Mammary epithelial cell (primary cell): ENCODE data around the gene EPHB2.

Experiments
- EZH2 ChIP-seq: IDR thresholded peaks from 2 replicates; pipeline ENCODE4 v1.6.1; 2012; ENCODE audit warnings: low read length, inconsistent platforms, borderline replicate concordance
- TF ChIP-seq, protein P1 (sequence below), 2 donors: IDR thresholded peaks in 1 of 2; conservative IDR thresholded peaks in 1 of 2; 2 replicates each; pipeline ENCODE4 v1.5.1; 2011 to 2012; ENCODE audit warnings: inconsistent platforms in 2 of 2, low read length in 2 of 2, mild to moderate bottlenecking in 2 of 2, control low read depth in 1 of 2, low read depth in 1 of 2; ENCODE audit not compliant: insufficient read depth in 1 of 2; ENCODE audit errors: extremely low read depth in 1 of 2

DNA sequence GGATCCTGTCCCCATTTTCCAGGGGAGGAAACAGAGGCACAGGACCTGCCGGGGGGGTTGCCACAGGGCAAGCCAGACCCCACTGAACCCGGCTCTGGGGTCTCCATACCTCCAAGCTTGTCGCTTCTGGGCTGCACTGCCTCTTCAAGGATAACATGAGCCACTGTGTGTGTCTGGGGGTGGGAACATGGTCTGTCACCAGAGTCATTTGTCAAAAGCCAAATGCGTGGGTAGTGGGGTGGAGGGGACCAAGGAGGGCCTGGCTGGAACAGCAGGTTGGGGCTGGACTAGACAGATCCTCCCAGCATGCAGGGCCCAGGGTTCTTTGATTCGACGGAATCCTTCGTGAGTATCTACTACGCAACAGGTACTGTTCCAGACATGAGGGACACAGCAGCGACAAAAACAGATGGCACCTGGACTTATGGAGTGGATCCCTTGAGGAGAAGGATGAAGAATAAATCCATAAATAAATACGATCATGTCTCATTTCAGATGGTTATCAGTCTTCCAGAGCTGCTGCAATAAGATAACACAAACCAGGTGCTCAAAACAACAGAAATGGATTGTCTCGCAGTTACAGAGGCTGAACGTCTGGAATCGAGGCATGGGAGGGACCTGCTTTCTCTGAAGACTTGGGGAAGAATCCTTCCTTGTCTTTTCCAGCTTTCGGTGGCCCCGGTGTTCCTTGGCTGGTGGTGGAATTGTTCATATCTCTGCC is 28.9 kb upstream of the EPHB2 start:
- TF ChIP-seq, protein P1, sequence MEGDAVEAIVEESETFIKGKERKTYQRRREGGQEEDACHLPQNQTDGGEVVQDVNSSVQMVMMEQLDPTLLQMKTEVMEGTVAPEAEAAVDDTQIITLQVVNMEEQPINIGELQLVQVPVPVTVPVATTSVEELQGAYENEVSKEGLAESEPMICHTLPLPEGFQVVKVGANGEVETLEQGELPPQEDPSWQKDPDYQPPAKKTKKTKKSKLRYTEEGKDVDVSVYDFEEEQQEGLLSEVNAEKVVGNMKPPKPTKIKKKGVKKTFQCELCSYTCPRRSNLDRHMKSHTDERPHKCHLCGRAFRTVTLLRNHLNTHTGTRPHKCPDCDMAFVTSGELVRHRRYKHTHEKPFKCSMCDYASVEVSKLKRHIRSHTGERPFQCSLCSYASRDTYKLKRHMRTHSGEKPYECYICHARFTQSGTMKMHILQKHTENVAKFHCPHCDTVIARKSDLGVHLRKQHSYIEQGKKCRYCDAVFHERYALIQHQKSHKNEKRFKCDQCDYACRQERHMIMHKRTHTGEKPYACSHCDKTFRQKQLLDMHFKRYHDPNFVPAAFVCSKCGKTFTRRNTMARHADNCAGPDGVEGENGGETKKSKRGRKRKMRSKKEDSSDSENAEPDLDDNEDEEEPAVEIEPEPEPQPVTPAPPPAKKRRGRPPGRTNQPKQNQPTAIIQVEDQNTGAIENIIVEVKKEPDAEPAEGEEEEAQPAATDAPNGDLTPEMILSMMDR (conservative IDR thresholded peaks at IDR 0.05 in 1 of 2, IDR thresholded peaks at IDR 0.05 in 1 of 2; ENCODE audit: extremely low read depth in 1 of 2, insufficient read depth in 1 of 2, low read depth in 1 of 2, low read length in 2 of 2) = no peak
- no peak for TF ChIP-seq EZH2
